Liver (tissue), 3 donors: Measurements from ENCODE around the gene BTBD1.

ENCODE experiments used
- GABPA ChIP-seq, 2 donors: IDR thresholded peaks in 1 of 2; conservative IDR thresholded peaks in 1 of 2; 2 replicates each; pipeline ENCODE4 v1.6.1; 2016; ENCODE audit warnings: antibody characterized with exemption in 2 of 2, mild to moderate bottlenecking in 1 of 2, moderate library complexity in 1 of 2
- JUND ChIP-seq, 2 donors: IDR thresholded peaks; 2 replicates each; pipeline ENCODE4 v1.6.1; 2016; ENCODE audit warnings: antibody characterized with exemption in 2 of 2
- RAD21 ChIP-seq, 2 donors: IDR thresholded peaks; 2 replicates each; pipeline ENCODE4 v1.6.1; 2016; ENCODE audit warnings: antibody characterized with exemption in 2 of 2, mild to moderate bottlenecking in 2 of 2
- RXRA ChIP-seq, 2 donors: IDR thresholded peaks; 2 replicates each; pipeline ENCODE4 v1.6.1; 2017 to 2018; ENCODE audit warnings: antibody characterized with exemption in 2 of 2, mild to moderate bottlenecking in 1 of 2
- SP1 ChIP-seq: IDR thresholded peaks from 2 replicates; pipeline ENCODE4 v1.6.1; 2018; ENCODE audit warnings: antibody characterized with exemption, mild to moderate bottlenecking
- TAF1 ChIP-seq: conservative IDR thresholded peaks from 2 replicates; pipeline ENCODE4 v1.6.1; 2016; ENCODE audit warnings: antibody characterized with exemption, mild to moderate bottlenecking
- YY1 ChIP-seq: IDR thresholded peaks from 2 replicates; pipeline ENCODE4 v1.6.1; 2016; ENCODE audit warnings: antibody characterized with exemption, mild to moderate bottlenecking
- TF ChIP-seq, protein P1 (sequence below): fragments of 150-350 bp; IDR thresholded peaks from 2 replicates; pipeline ENCODE4 v1.5.1; 2017; ENCODE audit warnings: improper control_type of control experiment, low read depth, low read length; ENCODE audit not compliant: missing input control
- TF ChIP-seq, protein P2 (sequence below): IDR thresholded peaks from 2 replicates; pipeline ENCODE4 v1.6.1; 2016; ENCODE audit warnings: antibody characterized with exemption
- donor health status: healthy.
- donor health status: healthy.

DNA sequence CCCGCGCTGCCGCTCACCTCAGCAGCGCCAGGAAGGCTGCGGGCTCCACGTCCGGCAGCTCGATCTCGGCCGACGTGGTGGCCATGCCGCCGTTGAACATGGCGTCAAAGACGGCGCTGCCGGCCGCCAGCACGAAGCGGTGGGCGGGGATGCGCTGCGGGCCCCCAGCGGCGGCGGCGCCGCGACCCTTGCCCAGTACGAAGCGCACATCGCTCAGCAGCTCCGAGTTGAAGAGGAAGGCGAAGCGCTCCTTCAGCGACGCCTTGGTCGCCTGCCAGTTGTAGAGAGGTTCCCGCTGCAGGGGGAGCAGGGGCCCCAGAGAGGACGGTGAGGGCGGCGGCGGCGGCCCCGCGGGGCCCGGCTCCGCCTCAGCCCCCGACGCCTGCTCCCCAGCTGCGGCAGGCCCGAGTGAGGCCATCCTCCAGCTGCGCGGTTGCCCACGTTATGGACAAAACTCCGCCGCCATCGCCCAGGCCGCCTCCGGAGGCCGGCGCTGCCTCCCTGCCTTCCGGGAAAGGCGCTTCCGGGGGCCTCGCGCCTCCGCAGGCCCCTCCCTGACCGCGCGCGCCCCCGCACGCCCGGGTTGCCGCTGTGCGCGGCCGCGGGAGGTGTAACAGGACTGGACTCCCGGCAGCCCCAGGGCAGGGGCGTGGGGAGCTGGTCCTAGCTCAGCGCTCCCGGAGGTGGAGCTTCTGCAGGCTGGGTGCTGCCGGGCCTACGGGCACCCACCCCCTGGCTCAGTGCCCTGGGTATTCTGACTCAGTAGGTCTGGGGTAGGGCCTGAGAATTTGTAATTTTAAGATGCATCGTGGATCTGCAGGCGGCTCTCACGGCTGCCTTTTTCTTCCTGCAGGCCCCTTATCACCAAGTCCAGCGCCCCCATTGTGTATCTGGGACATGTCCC is at the start of gene BTBD1:
- TF ChIP-seq GABPA (IDR thresholded peaks at IDR 0.05 in 1 of 2, conservative IDR thresholded peaks at IDR 0.05 in 1 of 2), result peak in 1 of 2 donors; percentile 79
- TF ChIP-seq SP1, result peak; percentile 38
- TF ChIP-seq, protein P1, sequence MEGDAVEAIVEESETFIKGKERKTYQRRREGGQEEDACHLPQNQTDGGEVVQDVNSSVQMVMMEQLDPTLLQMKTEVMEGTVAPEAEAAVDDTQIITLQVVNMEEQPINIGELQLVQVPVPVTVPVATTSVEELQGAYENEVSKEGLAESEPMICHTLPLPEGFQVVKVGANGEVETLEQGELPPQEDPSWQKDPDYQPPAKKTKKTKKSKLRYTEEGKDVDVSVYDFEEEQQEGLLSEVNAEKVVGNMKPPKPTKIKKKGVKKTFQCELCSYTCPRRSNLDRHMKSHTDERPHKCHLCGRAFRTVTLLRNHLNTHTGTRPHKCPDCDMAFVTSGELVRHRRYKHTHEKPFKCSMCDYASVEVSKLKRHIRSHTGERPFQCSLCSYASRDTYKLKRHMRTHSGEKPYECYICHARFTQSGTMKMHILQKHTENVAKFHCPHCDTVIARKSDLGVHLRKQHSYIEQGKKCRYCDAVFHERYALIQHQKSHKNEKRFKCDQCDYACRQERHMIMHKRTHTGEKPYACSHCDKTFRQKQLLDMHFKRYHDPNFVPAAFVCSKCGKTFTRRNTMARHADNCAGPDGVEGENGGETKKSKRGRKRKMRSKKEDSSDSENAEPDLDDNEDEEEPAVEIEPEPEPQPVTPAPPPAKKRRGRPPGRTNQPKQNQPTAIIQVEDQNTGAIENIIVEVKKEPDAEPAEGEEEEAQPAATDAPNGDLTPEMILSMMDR, result no peak
- no peak for TF ChIP-seq RAD21 (IDR thresholded peaks at IDR 0.05)
- no peak for TF ChIP-seq RXRA (IDR thresholded peaks at IDR 0.05)
- no peak for TF ChIP-seq TAF1
- TF ChIP-seq JUND (IDR thresholded peaks at IDR 0.05), result peak; percentile 22 to 23
- TF ChIP-seq YY1, result peak; percentile 60
- TF ChIP-seq, protein P2, sequence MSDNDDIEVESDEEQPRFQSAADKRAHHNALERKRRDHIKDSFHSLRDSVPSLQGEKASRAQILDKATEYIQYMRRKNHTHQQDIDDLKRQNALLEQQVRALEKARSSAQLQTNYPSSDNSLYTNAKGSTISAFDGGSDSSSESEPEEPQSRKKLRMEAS, result no peak
